Inferior parietal cortex (tissue), 1 donor: ENCODE measurements around the gene ALG12.

Source experiments
- DNase-seq: peaks from one replicate; pipeline ENCODE4 v3.0.0-alpha.2; 2016; ENCODE audit errors: extremely low spot score

The ALG12 gene

GRCh38 chr22:49913026-49913425 is 5.2 kb downstream of the ALG12 start:
- no peak for DNase-seq

DNA sequence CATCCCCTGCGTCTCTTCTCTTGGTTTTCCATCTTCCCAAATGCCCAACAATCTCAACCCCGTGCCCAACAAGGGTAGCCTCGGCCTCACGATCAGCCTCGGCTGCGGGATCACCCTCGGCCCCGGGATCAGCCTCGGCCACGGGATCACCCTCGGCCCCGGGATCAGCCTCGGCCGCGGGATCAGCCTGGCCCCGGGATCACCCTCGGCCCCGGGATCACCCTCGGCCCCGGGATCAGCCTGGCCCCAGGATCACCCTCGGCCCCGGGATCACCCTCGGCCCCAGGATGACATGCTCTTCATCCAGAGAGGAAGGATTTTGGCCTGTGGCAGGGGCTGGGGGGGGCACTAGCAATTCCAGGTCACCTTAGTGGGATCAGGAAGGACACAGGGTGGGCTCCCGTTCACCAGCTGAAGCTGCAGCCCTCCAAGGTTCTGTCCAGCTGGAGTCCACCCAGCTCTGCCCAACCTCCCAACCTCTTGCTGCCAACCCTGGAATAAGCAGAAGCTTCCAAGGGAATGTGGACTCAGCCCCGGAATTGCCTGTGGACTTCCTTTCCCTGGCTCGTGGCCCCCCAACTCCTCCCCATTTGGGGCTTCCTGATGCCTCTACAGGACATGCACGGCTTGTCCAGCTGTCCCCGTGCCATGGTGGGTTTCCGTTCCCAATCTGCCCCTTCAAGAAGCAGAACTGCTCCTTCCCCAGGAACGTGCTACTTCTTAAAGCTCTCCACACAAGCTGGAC is 6.2 kb downstream of the ALG12 start:
- no peak for DNase-seq

DNA sequence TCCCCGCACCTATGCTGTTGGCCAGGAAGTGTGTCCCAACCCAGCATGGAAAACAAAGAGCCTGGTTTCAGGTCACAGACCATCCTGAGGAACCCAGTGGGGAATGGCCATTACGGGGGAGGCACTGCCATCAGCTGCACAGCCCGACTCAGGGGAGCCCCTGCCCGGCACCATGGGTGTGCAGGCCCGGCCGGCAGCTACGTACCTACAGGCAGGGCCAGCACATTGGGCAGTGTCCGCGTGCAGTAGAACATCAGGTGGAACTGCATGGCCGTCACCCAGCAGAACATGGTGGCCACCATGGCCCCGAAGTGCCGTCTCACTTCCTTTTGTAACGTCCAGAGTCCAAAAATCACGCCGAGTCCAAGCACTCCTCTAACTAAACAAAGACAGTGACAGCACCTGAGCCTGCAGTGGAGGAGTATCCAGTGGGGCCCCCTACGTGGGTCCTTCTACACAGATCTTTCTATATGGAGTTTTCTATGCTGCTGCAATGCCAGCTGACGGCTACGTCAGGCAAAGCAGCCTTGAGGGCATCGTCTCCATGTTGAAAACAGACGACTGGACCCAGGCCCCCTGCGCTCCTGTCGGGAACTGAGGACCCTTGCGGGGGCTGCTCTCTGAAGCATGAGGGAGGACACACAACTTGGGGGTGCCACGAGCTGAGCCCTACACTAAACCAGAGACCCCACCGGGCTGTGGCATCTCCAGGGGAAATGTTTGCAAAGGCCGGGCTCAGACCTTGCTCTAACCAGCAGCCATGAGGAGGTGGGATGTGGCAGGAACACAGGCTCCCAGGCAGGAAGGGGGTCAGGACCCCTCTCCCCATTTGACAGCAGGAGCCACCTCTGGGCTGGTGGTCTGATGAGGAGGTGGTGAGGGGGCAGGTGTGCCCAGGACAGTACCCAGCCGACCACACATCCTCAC is 7.7 kb downstream of the ALG12 start:
- no peak for DNase-seq

- no peak for DNase-seq
Observed at GRCh38 chr22:49909476-49910205, 8.6 kb downstream of the ALG12 start.

- DNase-seq, result no peak
Observed at GRCh38 chr22:49907807-49908206, 10.4 kb downstream of the ALG12 start.

GRCh38 chr22:49906799-49907290 is 11.4 kb downstream of the ALG12 start:
- no peak for DNase-seq

- no peak for DNase-seq
Observed at GRCh38 chr22:49906071-49906798, 12.0 kb downstream of the ALG12 start.

GRCh38 chr22:49905465-49905864 is 12.8 kb downstream of the ALG12 start:
- DNase-seq, result no peak

DNA sequence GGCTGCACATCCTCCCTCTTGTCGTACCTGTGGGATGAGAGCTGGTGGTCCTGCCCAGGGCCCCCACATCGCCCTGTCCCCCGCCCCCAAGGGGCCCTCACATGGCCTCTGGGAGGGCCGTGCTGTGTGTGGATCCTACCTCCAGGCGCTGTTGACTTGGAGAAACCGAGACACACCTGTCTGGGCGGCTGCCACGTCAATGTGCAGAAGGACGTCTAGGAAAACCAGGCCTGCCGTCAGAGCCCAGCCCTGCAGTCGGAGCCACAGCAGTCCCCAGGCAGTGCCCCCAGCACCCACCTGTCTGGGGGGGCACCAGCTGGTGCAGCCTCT is 14.2 kb downstream of the ALG12 start:
- DNase-seq, result no peak

- no peak for DNase-seq
Observed at GRCh38 chr22:49903322-49904039, 14.8 kb downstream of the ALG12 start.

DNA sequence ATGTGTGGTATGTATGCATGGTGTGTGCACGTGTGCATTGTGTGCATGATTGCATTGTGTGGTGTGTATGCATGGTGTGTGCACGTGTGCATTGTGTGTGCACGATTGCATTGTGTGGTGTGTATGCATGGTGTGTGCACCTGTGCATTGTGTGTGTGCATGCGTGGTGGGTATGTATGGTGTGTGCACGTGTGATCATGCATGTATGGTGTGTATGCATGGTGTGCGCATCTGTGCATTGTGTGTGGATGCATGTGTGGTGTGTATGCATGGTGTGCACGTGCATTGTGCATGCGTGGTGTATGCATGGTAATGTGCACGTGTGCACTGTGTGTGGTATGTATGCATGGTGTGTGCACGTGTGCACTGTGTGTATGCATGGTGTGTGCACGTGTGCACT is 16.8 kb downstream of the ALG12 start:
- no peak for DNase-seq

GRCh38 chr22:49900441-49901230 is 17.6 kb downstream of the ALG12 start:
- no peak for DNase-seq

DNA sequence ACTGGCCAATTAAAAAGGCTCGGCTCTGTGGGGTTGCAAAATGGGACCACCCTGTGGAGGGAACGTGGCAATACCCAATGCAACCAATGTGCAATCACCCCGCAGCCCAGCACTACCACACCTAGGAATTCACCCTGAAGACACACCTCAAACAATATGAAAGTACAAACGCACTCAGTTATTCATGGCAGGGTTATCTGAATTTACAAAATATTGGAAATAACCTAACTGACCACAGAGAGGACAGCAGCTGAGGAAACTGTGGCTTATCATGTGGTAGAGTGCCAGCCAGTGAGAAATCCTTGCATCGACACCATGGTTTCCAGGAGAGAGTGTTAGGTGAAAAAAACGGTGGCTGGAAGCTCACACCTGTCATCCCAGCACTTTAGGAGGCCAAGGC is 18.7 kb downstream of the ALG12 start:
- DNase-seq, result no peak

DNA sequence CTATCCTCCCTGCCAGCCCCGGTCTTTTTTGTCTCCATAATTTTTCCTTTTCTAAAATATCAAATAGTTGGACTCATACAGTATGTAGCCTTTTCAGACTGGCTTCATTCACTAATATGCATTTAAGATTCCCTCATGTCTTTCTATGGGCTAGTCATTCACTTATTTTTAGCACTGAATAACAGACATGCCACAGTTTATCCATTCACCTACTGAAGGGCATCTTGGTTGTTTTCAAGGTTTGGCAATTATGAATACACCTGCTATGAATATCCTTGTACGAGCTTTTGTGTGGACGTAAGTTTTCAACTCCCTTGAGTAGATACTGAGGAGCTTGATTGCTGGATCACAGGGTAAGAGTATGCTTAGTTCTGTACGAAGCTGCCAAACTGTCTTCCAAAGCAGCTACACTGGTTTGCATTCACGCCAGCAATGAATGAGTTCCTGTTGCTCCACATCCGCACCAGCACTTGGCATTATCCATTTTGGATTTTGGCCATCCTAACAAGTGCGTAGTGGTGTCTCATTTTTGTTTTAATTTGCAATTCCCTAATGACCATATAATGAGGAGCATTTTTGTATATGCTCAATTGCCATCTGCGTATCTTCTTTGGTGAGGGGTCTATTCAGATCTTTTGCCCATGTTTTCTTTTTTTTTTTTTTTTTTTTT is 21.1 kb downstream of the ALG12 start:
- DNase-seq, result no peak

DNA sequence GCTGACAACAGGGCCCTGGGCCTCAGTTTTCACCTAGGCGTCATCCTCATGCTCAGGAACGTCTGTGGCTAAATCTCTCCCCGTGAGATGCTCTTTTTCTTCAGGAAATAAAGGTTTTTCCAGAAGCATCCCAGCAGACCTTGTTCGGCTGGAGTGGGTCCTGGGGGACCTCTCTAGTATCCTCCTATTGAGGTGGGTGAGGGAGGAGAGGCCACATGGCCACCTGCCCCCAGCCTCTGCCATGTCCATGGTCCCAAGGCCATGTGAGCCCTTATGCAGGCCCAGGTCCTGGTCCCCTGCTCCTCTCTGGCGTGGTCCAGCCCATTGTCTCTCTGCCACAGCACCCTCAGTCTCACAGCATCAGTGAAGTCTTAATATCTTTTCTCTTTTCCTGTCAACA is 22.0 kb downstream of the ALG12 start:
- no peak for DNase-seq

DNA sequence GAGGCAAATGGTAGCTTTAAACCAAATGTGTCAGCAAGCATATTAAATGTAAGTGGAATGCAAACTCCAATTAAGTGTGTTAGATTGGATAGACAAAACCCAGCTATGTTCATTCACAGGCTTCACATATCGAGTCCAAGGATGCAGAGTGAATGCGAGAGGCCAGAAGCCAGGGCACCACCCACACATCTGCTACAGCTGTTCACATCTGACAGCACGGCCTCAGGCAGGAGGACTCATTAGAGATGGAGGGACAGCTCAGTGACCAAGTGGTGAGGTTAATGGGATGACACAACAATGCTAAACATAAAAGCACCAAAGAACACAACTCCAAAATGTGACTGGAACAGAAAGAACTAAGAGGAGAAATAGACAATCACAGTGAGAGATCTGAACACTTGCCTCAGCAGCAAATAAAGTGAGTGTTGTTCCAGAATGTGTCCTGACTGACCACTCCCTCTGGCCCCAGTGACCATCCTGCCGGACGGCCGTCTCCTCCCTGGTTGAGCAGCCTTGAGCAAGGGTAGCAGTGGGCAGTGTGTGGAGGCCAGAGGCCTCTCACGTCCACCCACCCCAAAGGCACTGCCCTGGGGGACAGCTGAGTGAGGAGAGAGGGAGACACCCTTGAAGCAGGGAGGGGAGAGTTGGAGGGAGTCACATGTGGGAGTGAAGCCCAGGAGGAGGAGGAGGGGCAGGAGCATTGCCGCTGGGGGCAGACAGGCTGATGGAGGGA is 23.8 kb downstream of the ALG12 start:
- no peak for DNase-seq

DNA sequence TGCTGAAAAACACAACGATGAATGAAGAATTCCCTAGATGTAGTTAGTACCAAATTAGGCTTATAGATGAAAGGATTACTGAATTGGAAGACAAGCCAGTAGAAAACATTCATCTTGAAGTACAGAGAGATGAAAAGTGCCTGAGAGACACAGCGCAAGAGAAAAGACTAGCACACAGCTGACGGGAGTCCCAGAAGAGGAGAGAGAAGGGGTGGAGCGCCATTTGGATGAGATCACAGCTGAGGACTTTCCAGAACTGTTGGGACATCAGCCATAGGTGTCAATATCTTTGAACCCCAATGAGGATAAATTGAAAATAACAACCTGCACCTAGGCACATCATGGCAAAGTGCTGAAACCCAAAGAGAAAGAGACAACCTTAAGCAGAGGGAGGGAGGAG is 25.2 kb downstream of the ALG12 start:
- DNase-seq, result no peak

DNA sequence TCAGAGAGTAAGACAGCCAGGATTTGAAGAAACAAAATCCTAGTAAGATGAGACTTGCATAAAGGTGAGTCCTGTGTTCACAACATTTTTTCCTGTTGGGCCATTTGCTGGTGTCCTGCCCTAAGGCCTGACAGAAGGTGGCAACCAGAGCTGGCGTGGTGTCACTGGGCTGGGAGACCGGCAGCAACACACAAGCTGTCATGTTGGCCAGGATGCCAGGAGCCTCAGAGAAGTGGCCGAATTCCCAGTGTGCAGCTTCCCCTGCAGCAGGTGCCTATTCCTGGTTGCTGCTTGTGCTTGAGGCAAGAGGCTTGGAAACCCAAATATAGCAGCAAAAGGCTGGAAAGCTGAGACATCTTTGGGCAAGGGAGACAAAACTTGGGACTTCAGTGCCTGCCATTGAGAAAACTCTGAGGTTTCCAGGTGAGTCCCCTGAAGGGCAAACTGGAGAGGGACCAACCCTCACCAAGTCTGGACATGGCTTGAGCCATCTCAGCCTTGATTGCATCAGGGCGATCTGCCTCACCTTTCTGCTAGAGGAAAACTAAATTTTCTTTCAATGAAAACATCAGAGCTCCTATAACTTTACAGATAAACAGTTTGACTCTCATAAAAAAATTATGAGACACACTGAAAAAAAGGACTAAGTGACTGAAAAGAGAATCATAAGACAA is 25.9 kb downstream of the ALG12 start:
- DNase-seq, result no peak
